ENCODE measurements around the gene ZFPM1.

Gene ZFPM1

DNA sequence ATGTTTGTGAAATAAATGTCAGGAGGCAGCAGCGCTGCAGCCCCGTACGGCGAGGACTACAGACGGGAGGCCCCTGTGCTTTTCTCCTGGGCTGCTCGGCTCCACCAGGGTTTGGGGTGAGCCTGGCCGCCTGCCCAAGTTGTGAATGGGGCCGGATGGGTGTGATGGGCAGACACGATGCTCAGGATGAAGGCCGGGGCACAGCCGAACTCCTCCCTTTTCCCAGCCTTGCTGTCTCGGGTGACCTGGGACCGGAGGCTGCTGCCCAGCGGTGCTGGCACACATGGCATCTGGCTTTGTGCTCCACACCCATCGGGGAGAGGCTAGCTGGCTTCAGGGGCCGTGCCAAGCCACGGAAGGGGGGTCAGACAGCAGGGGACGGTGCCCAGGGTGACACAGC lies 34.2 kb upstream of the ZFPM1 start:
- no peak for DNase-seq

DNA sequence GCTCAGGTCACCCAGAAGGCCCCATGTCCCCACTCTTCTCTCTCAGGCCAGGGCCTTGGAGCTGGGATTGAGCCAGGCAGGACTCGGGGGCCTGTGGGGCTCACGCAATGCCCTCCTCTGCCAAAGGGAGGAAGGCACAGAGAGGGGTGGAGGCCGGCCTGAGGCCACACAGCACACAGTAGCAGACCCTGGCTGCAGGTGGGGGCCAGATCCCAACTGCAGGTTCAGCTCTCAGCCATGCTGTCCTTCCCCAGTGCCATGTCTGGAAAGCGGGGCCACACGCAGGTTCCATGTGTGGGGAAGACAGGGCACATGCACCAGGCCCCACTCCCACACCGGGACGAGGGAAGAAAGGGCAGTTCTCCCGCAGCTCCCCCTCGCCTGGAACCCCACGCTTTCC lies 33.3 kb upstream of the ZFPM1 start:
- no peak for DNase-seq

DNA sequence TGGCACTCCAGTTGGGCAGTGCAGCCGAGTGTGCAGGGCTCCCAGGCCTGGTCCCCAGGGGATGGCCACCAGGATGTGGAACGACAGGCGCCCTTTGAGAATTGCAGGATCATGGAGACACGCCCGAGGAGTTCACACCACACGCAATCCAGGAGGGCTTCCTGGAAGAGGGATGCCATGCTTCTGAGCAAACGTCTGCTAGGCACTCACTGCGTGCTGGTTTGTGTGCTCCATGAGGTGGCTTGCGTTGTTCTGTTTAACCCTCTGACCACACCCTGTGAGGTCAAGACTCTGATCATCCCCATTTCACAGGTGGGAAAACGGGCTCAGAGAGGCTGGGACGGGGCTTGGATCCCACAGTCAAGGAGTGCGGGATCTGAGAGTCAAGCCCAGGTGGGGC lies 32.6 kb upstream of the ZFPM1 start:
- DNase-seq = no peak

DNA sequence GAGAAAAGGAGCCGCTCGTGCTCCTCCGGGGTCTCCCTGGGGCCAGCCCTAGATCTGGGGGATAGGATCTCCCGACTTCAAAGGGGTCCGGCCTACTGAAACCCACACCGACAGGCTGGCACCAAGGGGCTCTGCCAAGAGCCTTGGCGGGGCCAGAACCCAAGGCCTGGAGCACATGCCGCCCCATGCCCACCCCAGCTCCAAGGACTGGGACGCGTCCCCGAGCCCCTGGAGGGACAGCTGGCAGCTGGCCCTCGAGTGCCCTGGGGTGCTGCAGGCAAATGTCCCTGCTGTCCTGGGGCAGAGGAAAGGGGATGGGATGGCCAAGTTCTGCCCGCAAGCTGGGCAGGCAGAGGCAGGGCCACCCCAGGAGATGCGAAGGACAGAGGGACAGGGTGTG lies 31.8 kb upstream of the ZFPM1 start:
- no peak for DNase-seq

DNA sequence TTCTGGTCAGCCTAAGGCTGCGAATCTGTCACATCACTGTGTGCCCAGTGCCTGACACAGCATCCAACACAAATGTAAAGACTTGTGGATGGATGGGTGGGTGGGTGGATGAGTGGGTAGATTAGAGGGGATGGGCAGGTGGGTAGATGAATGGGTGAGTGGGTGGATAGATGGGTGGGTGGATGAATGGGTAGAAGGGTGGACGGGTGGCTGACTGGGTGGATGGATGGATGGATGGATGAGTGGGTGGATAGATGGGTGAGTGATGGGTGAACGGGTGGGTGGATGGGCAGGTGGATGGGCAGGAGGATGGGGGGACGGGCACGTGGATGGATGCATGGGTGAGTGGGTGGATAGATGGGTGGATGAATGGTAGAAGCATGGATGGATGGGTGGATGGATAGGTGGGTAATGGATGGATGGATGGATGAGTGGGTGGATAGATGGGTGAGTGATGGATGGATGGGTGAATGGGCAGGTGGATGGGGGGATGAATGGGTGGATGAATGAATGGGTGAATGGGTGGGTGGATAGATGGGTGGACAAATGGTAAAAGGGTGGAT lies 31.1 kb upstream of the ZFPM1 start:
- DNase-seq = no peak

DNA sequence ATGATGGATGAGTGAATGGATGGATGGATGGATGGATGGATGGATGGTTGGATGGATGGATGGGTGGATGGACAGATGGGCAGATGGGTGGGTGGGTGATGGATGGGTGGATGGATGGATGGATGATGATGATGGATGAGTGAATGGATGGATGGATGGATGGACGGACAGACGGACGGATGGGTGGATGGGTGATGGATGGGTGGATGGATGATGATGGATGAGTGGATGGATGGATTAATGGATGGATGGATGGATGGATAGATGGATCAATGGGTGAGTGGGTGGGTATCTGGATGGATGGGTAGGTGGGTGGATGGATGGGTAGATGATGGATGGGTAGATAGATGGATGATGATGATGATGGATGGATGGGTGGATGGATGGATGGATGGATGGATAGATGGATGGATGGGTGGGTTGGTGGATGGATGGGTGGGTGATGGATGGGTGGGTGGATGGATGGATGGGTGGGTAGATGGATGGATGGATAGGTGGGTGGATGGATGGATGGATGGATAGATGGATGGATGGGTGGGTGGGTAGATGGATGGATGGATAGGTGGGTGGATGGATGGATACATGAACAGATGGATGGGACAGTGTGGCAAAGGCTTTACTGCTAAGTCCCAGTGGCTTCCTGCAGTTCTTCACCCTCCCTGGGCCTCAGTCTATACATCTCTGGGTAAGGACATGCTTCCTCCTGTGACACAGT lies 30.2 kb upstream of the ZFPM1 start:
- DNase-seq = no peak

DNA sequence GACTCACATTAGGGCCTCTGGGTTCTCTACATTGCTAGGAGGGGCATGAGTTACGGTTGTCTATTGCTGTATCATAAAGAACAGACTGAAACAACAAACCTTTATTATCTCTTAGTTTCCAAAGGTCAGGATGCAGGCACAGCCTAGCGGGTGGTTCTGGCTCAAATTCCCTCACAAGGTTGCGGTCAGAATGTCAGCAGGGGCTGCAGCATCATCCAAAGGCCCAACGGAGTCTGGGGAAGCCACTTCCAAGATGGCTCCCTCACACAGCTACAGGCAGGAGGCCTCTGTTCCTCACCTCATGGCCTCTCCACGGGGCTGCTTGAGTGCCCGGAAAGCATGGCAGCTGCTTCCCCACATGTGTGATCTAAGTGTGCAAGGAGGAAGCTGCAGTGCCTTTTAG lies 29.6 kb upstream of the ZFPM1 start:
- no peak for DNase-seq

DNA sequence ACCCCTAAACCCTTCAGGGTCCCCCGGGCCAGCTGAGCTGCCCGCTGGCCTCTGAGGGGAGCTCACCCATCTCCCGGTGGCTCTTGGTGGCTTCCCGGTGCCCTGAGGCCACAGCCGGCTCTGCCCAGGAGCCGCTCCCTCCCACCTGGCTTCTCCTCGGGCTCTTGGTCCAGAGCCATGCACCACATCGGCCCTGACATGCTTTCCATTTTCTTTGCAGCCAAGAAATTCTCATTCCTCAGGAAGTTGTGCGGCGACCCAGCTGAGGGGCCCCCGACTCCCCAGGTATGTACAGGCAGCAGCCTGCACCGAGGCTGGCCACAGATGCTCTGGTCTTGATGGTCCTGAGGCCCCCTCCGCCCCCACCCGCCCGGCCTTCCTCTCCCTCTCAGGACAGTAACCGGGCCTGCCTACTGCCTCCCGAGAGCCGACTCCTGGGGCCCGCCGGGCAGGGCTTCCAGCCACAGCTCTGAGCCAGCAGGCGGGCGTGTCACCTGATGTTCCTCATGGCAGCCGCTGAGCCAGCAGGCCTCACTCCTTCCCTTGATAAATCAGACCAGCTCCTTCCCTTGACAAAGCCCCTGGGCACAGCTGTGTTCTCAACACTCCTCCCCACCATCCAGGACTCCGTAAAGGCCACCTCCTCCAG lies 28.4 kb upstream of the ZFPM1 start:
- DNase-seq = no peak

DNA sequence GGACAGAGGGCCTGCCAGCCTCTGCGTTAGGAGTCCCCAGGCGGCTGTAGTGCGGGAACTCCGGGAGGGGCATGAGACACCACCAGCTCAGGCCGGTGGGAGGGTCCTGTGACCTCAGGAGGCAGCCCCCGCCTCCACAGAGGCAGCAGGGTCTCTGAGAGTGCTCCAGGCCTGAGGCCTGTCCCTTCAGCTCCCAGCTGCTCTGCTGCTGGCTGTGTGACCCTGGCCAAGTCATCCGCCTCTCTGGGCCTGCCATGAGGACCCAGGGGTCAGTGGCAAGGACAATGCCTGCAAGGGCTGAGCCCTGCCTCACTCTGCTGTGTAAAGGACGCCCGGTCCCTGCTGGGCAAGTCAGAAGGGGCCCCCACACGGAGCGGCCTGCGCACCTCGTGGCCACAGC lies 27.1 kb upstream of the ZFPM1 start:
- no peak for DNase-seq

DNA sequence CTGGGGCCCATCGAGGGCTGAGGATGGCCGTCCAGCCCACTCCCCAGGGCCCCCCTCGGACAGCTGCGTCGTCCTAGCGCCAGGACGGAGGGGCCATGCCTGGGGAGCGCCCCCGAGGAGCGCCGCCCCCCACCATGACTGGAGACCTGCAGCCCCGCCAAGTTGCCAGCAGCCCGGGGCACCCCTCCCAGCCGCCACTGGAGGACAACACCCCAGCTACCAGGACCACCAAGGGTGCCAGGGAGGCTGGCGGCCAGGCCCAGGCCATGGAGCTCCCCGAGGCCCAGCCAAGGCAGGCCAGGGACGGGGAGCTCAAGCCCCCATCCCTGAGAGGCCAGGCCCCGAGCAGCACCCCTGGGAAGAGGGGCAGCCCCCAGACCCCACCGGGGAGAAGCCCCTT lies 25.7 kb upstream of the ZFPM1 start:
- DNase-seq = no peak

DNA sequence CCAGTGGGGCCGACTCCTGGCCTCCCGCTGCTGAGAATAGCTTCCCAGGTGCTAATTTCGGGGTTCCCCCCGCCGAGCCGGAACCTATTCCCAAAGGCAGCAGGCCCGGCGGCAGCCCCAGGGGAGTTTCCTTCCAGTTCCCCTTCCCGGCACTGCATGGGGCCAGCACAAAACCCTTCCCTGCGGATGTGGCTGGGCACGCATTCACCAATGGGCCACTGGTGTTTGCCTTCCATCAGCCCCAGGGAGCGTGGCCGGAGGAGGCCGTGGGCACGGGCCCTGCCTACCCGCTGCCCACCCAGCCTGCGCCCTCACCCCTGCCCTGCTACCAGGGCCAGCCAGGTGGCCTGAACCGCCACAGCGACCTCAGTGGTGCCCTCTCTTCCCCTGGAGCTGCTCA lies 24.9 kb upstream of the ZFPM1 start:
- DNase-seq = no peak

DNA sequence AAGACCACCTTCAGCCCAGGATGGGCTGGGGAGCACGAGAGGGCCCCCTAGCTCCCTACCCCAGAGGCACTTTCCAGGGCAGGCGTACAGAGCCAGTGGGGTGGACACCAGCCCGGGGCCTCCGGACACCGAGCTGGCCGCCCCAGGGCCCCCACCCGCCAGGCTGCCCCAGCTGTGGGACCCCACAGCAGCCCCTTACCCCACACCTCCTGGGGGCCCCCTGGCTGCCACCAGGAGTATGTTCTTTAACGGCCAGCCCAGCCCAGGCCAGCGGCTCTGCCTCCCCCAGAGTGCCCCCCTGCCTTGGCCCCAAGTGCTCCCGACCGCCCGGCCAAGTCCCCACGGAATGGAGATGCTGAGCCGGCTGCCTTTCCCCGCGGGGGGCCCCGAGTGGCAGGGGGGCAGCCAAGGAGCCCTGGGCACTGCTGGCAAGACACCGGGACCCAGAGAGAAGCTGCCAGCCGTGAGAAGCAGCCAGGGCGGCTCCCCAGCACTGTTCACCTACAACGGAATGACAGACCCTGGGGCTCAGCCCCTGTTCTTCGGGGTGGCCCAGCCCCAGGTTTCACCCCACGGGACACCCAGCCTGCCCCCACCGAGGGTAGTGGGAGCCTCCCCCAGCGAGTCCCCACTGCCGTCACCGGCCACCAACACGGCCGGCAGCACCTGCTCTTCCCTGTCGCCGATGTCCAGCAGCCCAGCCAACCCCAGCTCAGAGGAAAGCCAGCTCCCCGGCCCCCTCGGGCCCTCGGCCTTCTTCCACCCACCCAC lies 24.3 kb upstream of the ZFPM1 start:
- DNase-seq = no peak

DNA sequence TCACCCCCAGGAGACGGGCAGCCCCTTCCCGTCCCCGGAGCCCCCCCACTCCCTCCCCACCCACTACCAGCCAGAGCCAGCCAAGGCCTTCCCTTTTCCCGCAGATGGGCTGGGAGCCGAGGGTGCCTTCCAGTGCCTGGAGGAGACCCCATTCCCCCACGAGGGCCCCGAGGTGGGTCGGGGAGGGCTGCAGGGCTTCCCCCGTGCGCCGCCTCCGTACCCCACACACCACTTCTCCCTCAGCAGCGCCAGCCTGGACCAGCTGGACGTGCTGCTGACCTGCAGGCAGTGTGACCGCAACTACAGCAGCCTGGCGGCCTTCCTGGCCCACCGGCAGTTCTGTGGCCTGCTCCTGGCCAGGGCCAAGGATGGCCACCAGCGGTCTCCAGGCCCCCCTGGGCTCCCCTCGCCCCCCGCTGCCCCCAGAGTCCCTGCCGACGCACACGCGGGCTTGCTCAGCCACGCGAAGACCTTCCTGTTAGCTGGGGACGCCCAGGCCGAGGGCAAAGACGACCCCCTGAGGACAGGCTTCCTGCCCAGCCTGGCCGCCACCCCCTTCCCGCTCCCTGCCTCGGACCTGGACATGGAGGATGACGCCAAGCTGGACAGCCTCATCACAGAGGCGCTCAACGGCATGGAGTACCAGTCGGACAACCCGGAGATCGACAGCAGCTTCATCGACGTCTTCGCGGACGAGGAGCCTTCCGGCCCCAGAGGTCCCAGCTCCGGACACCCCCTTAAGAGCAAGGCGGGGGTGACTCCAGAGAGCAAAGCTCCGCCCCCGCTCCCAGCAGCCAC lies 23.5 kb upstream of the ZFPM1 start:
- DNase-seq = no peak

DNA sequence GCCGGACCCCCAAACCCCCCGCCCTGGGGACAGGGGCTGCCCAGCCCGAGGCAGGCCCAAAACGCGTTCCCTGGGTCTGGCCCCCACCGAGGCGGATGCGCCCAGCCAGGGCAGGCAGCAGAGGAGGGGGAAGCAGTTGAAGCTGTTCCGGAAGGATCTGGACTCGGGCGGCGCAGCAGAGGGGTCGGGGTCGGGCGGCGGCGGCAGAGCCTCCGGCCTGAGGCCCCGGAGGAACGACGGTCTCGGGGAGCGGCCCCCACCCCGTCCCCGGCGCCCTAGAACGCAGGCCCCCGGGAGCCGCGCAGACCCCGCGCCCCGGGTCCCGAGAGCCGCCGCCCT lies 22.9 kb upstream of the ZFPM1 start:
- no peak for DNase-seq

DNA sequence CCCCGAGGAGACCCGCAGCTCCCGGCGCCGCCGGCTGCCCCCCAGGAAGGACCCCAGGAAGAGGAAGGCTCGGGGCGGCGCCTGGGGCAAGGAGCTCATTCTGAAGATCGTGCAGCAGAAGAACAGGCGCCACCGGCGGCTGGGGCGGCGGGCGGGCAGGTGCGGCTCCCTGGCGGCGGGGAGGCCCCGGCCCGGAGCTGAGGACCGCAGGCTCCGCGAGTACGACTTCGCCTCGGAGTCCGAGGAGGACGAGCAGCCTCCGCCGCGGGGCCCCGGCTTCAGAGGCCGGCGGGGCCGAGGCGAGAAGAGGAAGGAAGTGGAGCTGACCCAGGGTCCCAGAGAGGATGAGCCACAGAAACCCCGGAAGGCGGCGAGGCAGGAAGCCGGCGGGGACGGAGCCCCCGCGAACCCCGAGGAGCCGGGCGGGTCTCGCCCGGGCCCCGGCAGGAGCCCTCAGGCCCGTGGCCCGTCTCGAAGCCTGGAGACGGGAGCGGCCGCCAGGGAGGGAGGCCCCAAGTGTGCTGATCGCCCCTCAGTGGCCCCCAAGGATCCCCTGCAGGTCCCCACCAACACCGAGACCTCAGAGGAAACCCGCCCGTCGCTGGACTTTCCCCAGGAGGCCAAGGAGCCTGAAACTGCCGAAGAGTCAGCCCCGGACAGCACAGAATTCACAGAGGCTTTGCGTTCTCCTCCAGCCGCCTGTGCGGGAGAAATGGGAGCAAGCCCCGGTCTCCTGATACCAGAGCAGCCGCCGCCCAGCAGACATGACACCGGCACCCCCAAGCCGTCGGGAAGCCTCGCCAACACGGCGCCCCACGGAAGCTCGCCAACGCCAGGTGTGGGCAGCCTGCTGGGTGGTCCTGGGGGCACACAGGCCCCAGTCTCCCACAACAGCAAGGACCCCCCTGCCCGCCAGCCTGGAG lies 22.3 kb upstream of the ZFPM1 start:
- DNase-seq = no peak

DNA sequence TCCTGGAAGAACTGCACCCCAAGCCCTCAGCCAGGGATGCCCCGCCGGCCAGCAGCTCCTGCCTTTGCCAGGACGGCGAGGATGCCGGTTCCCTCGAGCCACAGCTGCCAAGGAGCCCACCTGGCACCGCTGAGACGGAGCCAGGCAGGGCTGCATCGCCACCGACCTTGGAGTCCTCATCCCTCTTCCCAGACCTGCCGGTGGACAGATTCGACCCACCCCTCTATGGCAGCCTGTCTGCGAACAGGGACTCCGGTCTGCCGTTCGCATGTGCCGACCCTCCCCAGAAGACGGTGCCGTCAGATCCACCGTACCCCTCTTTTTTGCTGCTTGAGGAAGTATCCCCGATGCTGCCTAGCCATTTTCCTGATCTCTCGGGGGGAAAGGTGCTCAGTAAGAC lies 21.4 kb upstream of the ZFPM1 start:
- no peak for DNase-seq

DNA sequence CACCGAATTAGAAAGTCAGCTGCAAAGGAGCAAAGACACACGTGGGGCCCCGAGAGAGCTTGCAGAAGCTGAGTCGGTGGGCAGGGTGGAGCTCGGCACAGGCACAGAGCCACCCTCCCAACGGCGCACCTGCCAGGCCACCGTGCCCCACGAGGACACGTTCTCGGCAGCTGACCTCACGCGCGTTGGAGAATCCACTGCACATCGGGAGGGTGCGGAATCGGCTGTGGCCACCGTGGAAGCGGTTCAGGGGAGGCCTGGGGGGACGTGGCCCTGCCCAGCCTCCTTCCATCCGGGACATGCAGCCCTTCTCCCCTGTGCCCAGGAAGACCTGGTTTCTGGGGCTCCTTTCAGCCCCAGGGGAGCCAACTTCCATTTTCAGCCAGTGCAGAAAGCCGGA lies 20.9 kb upstream of the ZFPM1 start:
- DNase-seq = no peak

DNA sequence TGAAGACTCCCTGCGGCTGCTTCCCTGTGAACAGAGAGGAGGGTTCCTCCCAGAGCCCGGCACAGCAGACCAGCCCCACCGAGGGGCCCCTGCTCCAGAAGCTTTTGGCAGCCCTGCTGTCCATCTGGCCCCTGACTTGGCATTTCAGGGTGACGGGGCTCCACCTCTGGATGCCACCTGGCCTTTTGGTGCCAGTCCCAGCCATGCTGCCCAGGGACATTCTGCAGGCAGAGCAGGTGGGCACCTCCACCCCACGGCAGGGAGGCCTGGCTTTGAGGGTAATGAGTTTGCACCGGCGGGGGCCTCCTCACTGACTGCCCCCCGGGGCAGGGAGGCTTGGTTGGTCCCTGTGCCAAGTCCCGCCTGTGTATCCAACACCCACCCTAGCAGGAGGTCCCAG lies 20.3 kb upstream of the ZFPM1 start:
- DNase-seq = no peak

DNA sequence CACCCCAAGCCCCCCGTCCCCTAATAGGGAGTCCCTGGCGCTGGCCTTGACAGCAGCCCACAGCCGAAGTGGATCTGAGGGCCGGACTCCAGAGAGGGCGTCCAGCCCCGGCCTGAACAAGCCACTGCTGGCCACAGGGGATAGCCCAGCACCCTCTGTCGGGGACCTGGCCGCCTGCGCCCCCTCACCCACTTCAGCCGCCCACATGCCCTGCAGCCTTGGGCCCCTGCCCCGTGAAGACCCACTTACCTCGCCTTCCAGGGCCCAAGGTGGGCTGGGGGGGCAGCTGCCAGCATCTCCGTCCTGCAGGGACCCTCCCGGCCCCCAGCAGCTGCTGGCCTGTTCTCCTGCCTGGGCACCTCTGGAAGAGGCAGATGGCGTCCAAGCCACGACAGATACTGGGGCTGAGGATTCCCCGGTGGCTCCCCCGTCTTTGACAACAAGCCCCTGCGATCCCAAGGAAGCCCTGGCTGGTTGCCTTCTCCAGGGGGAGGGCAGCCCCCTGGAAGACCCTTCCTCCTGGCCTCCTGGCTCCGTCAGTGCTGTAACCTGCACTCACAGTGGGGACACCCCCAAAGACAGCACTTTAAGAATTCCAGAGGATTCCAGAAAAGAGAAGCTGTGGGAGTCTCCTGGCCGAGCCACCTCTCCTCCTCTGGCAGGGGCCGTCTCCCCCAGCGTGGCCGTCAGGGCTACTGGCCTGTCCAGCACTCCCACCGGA lies 19.3 kb upstream of the ZFPM1 start:
- DNase-seq = no peak

DNA sequence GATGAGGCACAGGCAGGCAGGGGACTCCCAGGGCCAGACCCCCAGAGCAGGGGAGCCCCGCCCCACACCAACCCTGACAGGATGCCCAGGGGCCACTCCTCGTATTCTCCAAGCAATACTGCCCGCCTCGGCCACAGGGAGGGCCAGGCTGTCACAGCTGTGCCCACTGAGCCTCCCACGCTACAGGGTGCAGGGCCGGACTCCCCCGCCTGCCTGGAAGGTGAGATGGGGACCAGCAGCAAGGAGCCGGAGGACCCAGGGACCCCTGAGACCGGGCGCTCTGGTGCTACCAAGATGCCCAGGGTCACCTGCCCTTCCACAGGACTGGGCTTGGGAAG lies 18.8 kb upstream of the ZFPM1 start:
- DNase-seq = no peak

DNA sequence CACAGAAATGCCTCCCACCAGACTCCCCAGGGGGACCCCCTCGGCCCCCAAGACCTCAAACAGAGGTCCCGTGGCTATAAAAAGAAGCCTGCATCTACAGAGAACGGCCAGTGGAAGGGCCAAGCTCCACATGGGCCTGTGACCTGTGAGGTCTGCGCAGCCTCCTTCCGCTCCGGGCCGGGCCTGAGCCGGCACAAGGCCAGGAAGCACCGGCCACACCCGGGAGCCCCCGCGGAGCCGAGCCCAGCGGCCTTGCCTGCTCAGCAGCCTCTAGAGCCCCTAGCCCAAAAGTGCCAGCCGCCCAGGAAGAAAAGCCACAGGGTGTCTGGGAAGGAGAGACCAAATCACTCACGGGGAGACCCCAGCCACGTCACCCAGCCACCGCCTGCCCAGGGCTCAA lies 18.3 kb upstream of the ZFPM1 start:
- DNase-seq = no peak
